ENCODE measurements around the gene ALG3.

The ALG3 gene

DNA sequence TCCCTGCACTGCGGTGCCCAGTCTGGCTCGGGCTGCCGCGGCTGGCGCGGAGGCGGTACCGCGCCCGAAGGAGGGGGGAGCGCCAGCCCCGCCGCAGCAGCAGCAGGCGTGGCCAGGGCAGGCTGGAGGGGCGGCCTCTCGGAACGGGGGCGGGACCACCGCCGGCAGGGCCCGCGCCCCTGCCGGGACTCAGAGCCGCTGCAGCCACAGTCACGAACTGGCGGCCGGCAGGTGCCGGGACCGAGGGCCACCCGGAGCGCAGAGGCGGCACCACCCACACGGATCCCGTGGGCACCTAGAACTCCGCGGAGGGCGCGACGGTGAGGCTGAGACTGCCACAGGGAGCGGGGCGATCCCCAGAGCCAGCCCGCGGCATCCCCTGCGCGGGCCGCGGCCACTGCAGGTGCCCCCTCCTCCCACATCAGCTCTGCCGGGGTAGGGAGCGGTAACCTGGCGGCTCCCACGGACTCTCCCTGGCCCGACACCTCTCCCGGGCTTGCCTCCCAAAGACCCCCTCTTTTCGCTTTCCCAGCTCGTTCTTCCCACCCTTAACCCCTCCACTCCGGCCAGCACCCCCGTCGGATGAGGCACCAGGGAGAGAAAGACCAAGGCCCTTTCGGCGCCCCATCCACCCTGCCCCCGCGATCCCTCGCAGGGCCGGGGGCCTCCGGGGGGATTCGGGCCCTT lies 19.2 kb downstream of the ALG3 start, which contains the start of gene VWA5B2:
VWA5B2 (plus strand) TSS at position 192 of the 687 bp plus-strand sequence. CDS start 944 bp downstream, outside the sequence.
- H3K4me1 ChIP-seq (ENCODE audit: insufficient read depth, poor library complexity, severe bottlenecking): peaks cover 3% of the 10 kb centered on the region
- TF ChIP-seq, protein P1, sequence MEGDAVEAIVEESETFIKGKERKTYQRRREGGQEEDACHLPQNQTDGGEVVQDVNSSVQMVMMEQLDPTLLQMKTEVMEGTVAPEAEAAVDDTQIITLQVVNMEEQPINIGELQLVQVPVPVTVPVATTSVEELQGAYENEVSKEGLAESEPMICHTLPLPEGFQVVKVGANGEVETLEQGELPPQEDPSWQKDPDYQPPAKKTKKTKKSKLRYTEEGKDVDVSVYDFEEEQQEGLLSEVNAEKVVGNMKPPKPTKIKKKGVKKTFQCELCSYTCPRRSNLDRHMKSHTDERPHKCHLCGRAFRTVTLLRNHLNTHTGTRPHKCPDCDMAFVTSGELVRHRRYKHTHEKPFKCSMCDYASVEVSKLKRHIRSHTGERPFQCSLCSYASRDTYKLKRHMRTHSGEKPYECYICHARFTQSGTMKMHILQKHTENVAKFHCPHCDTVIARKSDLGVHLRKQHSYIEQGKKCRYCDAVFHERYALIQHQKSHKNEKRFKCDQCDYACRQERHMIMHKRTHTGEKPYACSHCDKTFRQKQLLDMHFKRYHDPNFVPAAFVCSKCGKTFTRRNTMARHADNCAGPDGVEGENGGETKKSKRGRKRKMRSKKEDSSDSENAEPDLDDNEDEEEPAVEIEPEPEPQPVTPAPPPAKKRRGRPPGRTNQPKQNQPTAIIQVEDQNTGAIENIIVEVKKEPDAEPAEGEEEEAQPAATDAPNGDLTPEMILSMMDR (IDR thresholded peaks at IDR 0.05; ENCODE audit: poor library complexity, severe bottlenecking): no peak
- no peak within 1 kb of the TSS for H3K27ac ChIP-seq (ENCODE audit: poor library complexity, severe bottlenecking)
- H3K9me3 ChIP-seq (ENCODE audit: severe bottlenecking): no peaks in the 10 kb centered on the region
- H3K4me3 ChIP-seq (ENCODE audit: severe bottlenecking): peak within 1 kb of the TSS; percentile 28
- ATAC-seq (ENCODE audit: low read depth): peak; percentile 76
- H3K36me3 ChIP-seq (ENCODE audit: low read depth): no peaks in the 10 kb centered on the region
- peaks cover 37% of the 10 kb centered on the region for H3K27me3 ChIP-seq (ENCODE audit: insufficient read depth, poor library complexity, severe bottlenecking)
- DNase-seq (ENCODE audit: low spot score): peak; percentile 61

DNA sequence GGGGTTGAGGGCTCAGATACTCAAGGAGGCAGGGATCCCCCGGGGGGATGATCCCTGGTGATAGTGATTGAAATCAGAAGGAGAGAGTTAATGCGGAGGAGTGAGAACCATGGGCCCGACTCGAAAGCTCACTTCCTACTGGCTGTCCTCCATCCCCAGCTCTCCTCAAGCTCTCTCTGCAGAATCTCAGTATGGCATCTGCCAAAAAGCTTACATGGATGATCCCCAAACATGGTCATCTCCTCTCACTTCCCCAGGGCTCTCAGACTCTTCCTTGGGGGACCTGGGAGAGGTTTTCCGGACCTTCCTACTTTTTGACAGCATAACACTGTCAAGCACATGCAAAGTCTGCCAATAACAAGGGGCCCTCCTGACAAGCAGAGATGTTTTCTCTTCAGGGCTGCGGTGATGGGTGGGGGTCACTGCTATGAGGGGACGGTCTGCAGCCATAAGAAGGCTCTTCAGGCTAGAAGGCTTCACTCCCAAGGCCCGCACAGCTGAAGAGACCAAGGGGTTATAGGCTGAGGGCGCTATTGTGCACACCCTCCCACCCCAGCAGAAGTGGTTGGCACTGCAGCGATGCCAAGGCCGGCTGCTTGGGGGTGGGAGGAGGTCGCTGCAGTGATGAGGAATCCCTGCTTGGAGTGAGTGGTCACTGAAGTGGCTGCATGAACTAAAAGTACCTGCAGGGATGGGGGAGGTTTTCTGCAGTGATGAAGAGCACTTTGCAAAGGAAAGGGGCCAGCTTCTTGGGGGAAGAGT lies 20.2 kb downstream of the ALG3 start:
- no peaks in the 10 kb centered on the region for H3K4me1 ChIP-seq (ENCODE audit: insufficient read depth, poor library complexity, severe bottlenecking)
- no peak for DNase-seq (ENCODE audit: low spot score)
- no peak for ATAC-seq (ENCODE audit: low read depth)

DNA sequence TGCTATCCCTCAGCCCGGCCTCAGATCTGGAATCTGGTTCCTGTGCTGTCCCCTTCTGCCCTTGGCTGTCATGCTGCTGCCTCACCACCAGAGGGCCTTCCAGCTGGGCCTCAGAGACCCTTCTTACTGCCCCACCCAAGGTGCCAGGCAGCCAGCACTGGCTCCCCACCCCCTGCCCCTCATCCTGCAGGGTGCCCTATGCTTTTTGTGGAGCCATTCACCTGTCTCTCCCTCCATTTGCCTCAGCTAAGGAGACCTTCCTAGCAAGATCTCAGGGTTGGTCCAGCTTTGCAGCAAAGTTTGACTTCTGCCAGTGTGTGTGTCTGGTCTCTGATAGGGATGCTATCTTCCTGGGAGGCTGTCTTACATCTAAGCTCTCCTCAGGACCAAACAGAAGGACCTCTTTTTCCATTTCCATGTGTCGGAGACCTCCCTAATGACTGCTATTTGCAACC lies 21.3 kb downstream of the ALG3 start:
- no peak for DNase-seq (ENCODE audit: low spot score)
- no peaks in the 10 kb centered on the region for H3K36me3 ChIP-seq (ENCODE audit: low read depth)
- H3K9me3 ChIP-seq (ENCODE audit: severe bottlenecking): no peaks in the 10 kb centered on the region
- H3K27me3 ChIP-seq (ENCODE audit: insufficient read depth, poor library complexity, severe bottlenecking): peaks cover 37% of the 10 kb centered on the region
- TF ChIP-seq, protein P1 (IDR thresholded peaks at IDR 0.05; ENCODE audit: poor library complexity, severe bottlenecking): peak; percentile 73
- no peaks in the 10 kb centered on the region for H3K4me1 ChIP-seq (ENCODE audit: insufficient read depth, poor library complexity, severe bottlenecking)
- no peak for ATAC-seq (ENCODE audit: low read depth)
- H3K27ac ChIP-seq (ENCODE audit: poor library complexity, severe bottlenecking): no peak overlapping the region
- no peak overlapping the region for H3K4me3 ChIP-seq (ENCODE audit: severe bottlenecking)

More for the DNA sequence above, 20.2 kb downstream of the ALG3 start:
- Histone ChIP-seq H3K27me3 (ENCODE audit: insufficient read depth, poor library complexity, severe bottlenecking) (peaks cover 37% of the 10 kb centered on the region), H3K27ac (ENCODE audit: poor library complexity, severe bottlenecking) (no peak overlapping the region), H3K4me3 (ENCODE audit: severe bottlenecking) (no peak overlapping the region), H3K9me3 (ENCODE audit: severe bottlenecking) (no peaks in the 10 kb centered on the region), H3K36me3 (ENCODE audit: low read depth) (no peaks in the 10 kb centered on the region)
- TF ChIP-seq, protein P1 (IDR thresholded peaks at IDR 0.05; ENCODE audit: poor library complexity, severe bottlenecking): no peak

- no peaks in the 10 kb centered on the region for H3K9me3 ChIP-seq (ENCODE audit: severe bottlenecking)
- H3K4me1 ChIP-seq (ENCODE audit: insufficient read depth, poor library complexity, severe bottlenecking): no peaks in the 10 kb centered on the region
- TF ChIP-seq, protein P1 (IDR thresholded peaks at IDR 0.05; ENCODE audit: poor library complexity, severe bottlenecking): no peak
- no peaks in the 10 kb centered on the region for H3K36me3 ChIP-seq (ENCODE audit: low read depth)
- DNase-seq (ENCODE audit: low spot score) (no peak), ATAC-seq (ENCODE audit: low read depth) (no peak)
- no peak overlapping the region for H3K4me3 ChIP-seq (ENCODE audit: severe bottlenecking)
- H3K27ac ChIP-seq (ENCODE audit: poor library complexity, severe bottlenecking): no peak overlapping the region
- peaks cover 8% of the 10 kb centered on the region for H3K27me3 ChIP-seq (ENCODE audit: insufficient read depth, poor library complexity, severe bottlenecking)
These were observed 24.8 kb downstream of the ALG3 start for GRCh38 chr3:184223946-184224345.

Measured in RWPE2 (cell line).